ENCODE measurements around the gene ZFYVE27. TPM values are rescaled to one million over a fixed set of nuclear protein-coding genes. Genes with fewer than 3 reads are reported as not detected.

ZFYVE27 gene
- total and polyA plus RNA-seq, 2 donors (not counting 3 experiments of a cell fraction or from before 2014, with no cell fraction given), result 16.3 to 24.2 TPM

GRCh38 chr10:97713339-97713825 lies 23.5 kb upstream of the ZFYVE27 start, which contains the start of gene MARVELD1:
TSS of gene MARVELD1 (plus strand) at chr10:97713730. CDS start at chr10:97713877, 147 bp downstream.
- no peaks in the 10 kb centered on the region for H3K27me3 ChIP-seq (ENCODE audit: control insufficient read depth in 2 of 2, insufficient read depth in 2 of 2, low read length in 2 of 2)
- peaks cover 0 to 10% of the 10 kb centered on the region in 2 experiments for H3K36me3 ChIP-seq (ENCODE audit: control insufficient read depth in 2 of 2, extremely low read depth in 1 of 2, insufficient read depth in 2 of 2, low read length in 2 of 2)
- POLR2A ChIA-PET, result interaction anchor here (0.6 kb wide), 1 partner anchor 20 kb away, joined by 3 read pairs; no protein-coding TSS in a partner anchor
- FAIRE-seq (peak; percentile 80), DNase-seq (ENCODE audit: low read depth, low spot score) (peak; percentile 54)
- intact Hi-C loops (cut with micrococcal nuclease), result loop anchor here (1.0 kb wide), 1 partner anchor 26 kb away; the partner anchor contains the start of gene AVPI1
- H3K79me2 ChIP-seq (ENCODE audit: control insufficient read depth, insufficient read depth, low read length), result peaks cover 34% of the 10 kb centered on the region
- H3K9ac ChIP-seq (replicated peaks; ENCODE audit: extremely low read depth, insufficient read depth, low read length), result peak within 1 kb of the TSS; percentile 62
- peak within 1 kb of the TSS; percentile 81 for H3K4me2 ChIP-seq (ENCODE audit: insufficient read depth, low read length)
- H2AFZ ChIP-seq (ENCODE audit: low read depth, low read length), result peak within 1 kb of the TSS; percentile 61
- TF ChIP-seq CTCF (IDR thresholded peaks at IDR 0.05; ENCODE audit: extremely low read depth in 1 of 2, insufficient read depth in 1 of 2, low read depth in 1 of 2, low read length in 2 of 2) (no peak), POLR2A (IDR thresholded peaks at IDR 0.05; ENCODE audit: low read depth, low read length) (peak; percentile 95), POLR2AphosphoS5 (IDR thresholded peaks at IDR 0.05; ENCODE audit: insufficient read depth, low read depth, low read length) (peak; percentile 93)
- CTCF ChIA-PET, result interaction anchor here (1.1 to 18.5 kb wide), 8 partner anchors 9 to 37 kb away, joined by 3 to 863 read pairs (median 5); partner anchors contain the start of genes AVPI1 and ZFYVE27
- peak within 1 kb of the TSS; percentile 39 for H3K27ac ChIP-seq (ENCODE audit: insufficient read depth, low read depth, low read length)
- peaks cover 22% of the 10 kb centered on the region for H3K4me1 ChIP-seq (ENCODE audit: control insufficient read depth, extremely low read depth, insufficient read depth, low read length)
- dilution Hi-C loops (cut with MboI; ENCODE audit: extremely low pct_ligation_motif_present, low sequenced_read_pairs), result no loop called here
- peak within 1 kb of the TSS; percentile 14 to 62 (median 28) for H3K4me3 ChIP-seq (replicated peaks in 1 of 3; ENCODE audit: insufficient read depth in 1 of 3, low read depth in 1 of 3, low read length in 3 of 3)
- no peaks in the 10 kb centered on the region for H4K20me1 ChIP-seq (replicated peaks; ENCODE audit: control insufficient read depth, extremely low read depth, insufficient read depth, low read length)
- no peaks in the 10 kb centered on the region for H3K9me3 ChIP-seq (replicated peaks; ENCODE audit: control insufficient read depth, insufficient read depth, low read length)
- H3K9me1 ChIP-seq (replicated peaks; ENCODE audit: control insufficient read depth, extremely low read depth, insufficient read depth, low read length), result no peaks in the 10 kb centered on the region
- BruUV-seq (replicated peaks), result no TSS peak

GRCh38 chr10:97713826-97714400 lies 23.0 kb upstream of the ZFYVE27 start:
- FAIRE-seq, result no peak
- H3K79me2 ChIP-seq (ENCODE audit: control insufficient read depth, insufficient read depth, low read length), result peaks cover 34% of the 10 kb centered on the region
- TF ChIP-seq FOS (IDR thresholded peaks at IDR 0.05; ENCODE audit: borderline replicate concordance, insufficient read depth, low read length), result no peak
- peak; percentile 70 for TF ChIP-seq MAX (IDR thresholded peaks at IDR 0.05; ENCODE audit: insufficient read depth, insufficient read length)
- TF ChIP-seq GATA2 (IDR thresholded peaks at IDR 0.05; ENCODE audit: insufficient read depth, insufficient read length, low read depth, low read length), result no peak
- TF ChIP-seq POLR2A (IDR thresholded peaks at IDR 0.05; ENCODE audit: low read depth, low read length), result peak; percentile 81
- no peak for TF ChIP-seq JUN (IDR thresholded peaks at IDR 0.05; ENCODE audit: borderline replicate concordance, insufficient read depth, insufficient read length, low read depth)
- TF ChIP-seq CTCF (IDR thresholded peaks at IDR 0.05; ENCODE audit: extremely low read depth in 1 of 2, insufficient read depth in 1 of 2, low read depth in 1 of 2, low read length in 2 of 2), result peak; percentile 7 to 29
- no peak for TF ChIP-seq EZH2 (IDR thresholded peaks at IDR 0.05; ENCODE audit: borderline replicate concordance, low read depth, low read length, severe bottlenecking)
- peak; percentile 39 for TF ChIP-seq MYC (IDR thresholded peaks at IDR 0.05; ENCODE audit: low read depth, low read length)
- peak; percentile 89 for TF ChIP-seq POLR2AphosphoS5 (IDR thresholded peaks at IDR 0.05; ENCODE audit: insufficient read depth, low read depth, low read length)
- H3K4me1 ChIP-seq (ENCODE audit: control insufficient read depth, extremely low read depth, insufficient read depth, low read length), result peaks cover 22% of the 10 kb centered on the region
- POLR2A ChIA-PET, result interaction anchor here (1.4 kb wide), 1 partner anchor 13 kb away, joined by 5 read pairs; no protein-coding TSS in a partner anchor
- H3K9me1 ChIP-seq (replicated peaks; ENCODE audit: control insufficient read depth, extremely low read depth, insufficient read depth, low read length), result no peaks in the 10 kb centered on the region
- H3K4me2 ChIP-seq (ENCODE audit: insufficient read depth, low read length), result peak overlapping the region; percentile 81
- peak overlapping the region; percentile 62 for H3K9ac ChIP-seq (replicated peaks; ENCODE audit: extremely low read depth, insufficient read depth, low read length)
- CTCF ChIA-PET, result interaction anchor here (1.1 to 18.5 kb wide), 8 partner anchors 10 to 38 kb away, joined by 3 to 863 read pairs (median 5); partner anchors contain the start of genes AVPI1 and ZFYVE27
- no peaks in the 10 kb centered on the region for H3K27me3 ChIP-seq (ENCODE audit: control insufficient read depth in 2 of 2, insufficient read depth in 2 of 2, low read length in 2 of 2)
- peaks cover 0 to 15% of the 10 kb centered on the region in 2 experiments for H3K36me3 ChIP-seq (ENCODE audit: control insufficient read depth in 2 of 2, extremely low read depth in 1 of 2, insufficient read depth in 2 of 2, low read length in 2 of 2)
- peak overlapping the region; percentile 1 for H2AFZ ChIP-seq (ENCODE audit: low read depth, low read length)
- peak overlapping the region; percentile 14 to 62 (median 28) for H3K4me3 ChIP-seq (replicated peaks in 1 of 3; ENCODE audit: insufficient read depth in 1 of 3, low read depth in 1 of 3, low read length in 3 of 3)
- intact Hi-C loops (cut with micrococcal nuclease), result loop anchor here (1.0 kb wide), 1 partner anchor 27 kb away; the partner anchor contains the start of gene AVPI1
- dilution Hi-C loops (cut with MboI; ENCODE audit: extremely low pct_ligation_motif_present, low sequenced_read_pairs), result no loop called here
- DNase-seq (ENCODE audit: low read depth, low spot score), result peak; percentile 81
- H4K20me1 ChIP-seq (replicated peaks; ENCODE audit: control insufficient read depth, extremely low read depth, insufficient read depth, low read length), result no peaks in the 10 kb centered on the region
- BruUV-seq (replicated peaks), result no TSS peak
- no peaks in the 10 kb centered on the region for H3K9me3 ChIP-seq (replicated peaks; ENCODE audit: control insufficient read depth, insufficient read depth, low read length)
- peak overlapping the region; percentile 39 for H3K27ac ChIP-seq (ENCODE audit: insufficient read depth, low read depth, low read length)
